Measurements from ENCODE around the gene NFAM1.

Gene NFAM1

GRCh38 chr22:42356533-42356932 is 75.7 kb downstream of the NFAM1 start:
- DNase-seq = no peak

DNA sequence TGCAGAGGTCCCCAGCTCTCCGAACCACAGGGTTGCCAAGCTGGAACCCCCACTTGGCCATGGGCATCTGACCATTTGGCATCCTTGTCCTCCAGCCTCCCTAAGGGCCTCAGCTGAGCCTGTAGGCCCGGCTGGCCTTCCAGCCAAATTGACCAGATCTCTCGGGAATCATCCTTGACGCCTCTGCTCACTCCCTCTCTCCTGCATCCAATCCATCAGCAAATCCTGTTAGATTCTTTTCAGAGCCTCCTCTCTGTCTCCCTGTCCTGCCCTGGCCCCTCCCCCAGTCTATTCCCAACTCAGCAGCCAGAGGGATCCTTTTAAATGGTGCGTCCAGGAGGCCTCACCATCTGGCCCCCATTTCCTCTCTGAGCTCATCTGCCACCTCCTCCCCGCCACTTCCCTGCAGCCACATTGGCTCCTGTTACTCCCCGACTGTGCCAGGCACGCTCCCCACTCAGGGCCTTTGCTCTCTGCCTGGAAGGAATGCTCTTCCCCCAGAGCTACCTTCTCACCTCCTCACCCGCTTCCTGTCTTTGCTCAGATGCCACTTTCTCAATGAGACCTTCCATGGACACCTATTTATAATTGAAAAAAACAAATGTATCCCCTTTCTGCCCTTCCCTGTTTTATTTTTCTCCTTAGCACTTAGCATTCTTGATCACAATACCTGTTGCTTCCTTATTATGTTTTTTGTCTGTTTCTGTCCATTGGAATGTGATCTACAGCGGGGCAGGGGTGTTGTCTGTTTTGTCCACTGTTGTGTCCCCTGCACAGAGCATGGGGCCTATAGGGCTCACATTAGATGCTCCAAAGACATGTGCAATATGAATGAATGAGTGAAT is 78.1 kb downstream of the NFAM1 start:
- no peak for DNase-seq

- no peak for DNase-seq
These were observed 81.8 kb downstream of the NFAM1 start for GRCh38 chr22:42350373-42350772.

GRCh38 chr22:42347281-42347824 is 84.8 kb downstream of the NFAM1 start:
- DNase-seq = no peak

- no peak for DNase-seq
These were observed 85.5 kb downstream of the NFAM1 start for GRCh38 chr22:42346722-42347121.

DNA sequence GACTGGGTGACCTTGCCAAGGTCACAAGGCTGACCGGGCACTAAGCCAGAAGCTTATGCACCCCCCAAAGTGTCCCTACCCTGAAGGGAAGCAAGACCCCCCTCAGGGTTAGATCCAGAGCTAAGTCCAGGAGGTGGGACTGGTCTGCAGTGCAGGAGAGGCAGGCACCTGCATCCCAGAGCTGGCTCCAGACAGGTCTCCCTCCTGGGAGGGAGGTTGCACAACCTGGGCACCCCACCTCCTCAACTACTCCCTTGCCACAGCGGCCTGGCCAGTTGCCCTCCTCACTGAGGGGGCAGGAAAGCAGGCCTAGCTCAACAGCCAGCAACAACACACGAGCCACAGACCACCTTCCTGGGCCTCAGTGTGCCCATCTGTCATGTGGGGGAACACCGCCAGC is 86.7 kb downstream of the NFAM1 start:
- DNase-seq = no peak

DNA sequence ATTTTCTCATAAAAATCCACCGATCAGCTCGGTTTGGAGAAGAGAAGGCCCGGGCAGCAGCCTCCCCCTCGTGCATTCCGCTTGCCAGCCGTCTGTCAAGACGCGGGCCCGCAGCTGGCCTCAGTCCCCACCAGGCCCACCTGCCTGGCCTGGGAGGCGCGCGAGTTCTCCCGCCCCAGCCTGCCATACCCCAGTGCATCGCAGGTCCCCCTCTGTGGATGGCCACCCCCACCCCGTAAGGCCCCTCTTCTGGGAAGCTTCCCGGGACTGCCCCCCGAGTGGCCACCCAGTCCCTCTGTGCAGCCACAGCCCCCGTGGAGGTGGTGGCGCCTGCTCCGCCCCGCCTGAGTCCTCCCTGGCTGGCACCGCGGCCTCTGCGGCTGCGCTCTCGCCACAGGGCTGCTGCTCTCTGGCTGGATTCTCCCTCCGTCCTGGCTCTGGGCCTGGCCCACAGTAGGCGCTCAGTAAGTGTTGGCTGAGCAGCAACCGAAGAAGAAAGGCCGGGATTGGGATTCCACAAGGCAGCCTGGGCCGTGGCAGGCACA is 87.8 kb downstream of the NFAM1 start:
- DNase-seq = no peak

GRCh38 chr22:42343531-42344081 is 88.6 kb downstream of the NFAM1 start:
- no peak for DNase-seq

GRCh38 chr22:42343121-42343454 is 89.1 kb downstream of the NFAM1 start:
- no peak for DNase-seq

DNA sequence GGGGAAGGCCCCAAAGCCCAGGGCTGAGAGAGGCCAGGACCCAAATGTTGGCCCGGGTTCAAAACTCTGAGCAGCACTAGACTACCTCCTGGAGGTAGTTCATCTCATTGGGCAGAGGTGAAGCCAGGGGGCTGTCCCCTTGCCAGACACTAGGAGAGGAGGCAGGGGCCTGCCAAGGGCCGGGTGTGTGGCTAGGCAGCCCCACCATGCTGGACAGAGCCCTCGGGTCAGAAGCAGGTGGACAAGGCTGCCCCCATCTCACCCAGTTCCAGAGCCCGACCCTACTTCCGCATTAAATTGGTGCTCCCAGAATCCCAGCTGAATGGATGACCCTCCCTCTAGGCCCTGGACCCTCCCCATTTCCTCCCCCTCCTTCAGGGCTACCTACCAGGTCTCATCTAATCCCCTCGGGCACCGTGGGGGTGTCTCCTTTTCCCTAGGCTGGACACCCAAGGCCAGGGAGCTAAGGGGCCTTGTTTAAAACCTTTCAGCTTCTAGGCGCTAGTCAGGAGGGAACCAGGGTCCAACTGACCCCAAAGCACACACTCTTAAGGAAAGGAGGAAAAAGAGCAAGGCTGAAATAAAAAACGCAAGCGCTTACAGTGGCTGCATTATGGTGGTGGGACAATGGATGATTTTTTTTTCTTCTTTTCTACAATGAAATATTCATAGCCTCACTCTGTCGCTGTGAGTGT is 89.6 kb downstream of the NFAM1 start:
- DNase-seq = no peak

- DNase-seq = no peak
These were observed 90.4 kb downstream of the NFAM1 start for GRCh38 chr22:42341779-42342178.

GRCh38 chr22:42340829-42341383 is 91.3 kb downstream of the NFAM1 start:
- DNase-seq = no peak

GRCh38 chr22:42340150-42340549 is 92.1 kb downstream of the NFAM1 start:
- no peak for DNase-seq

- no peak for DNase-seq
These were observed 93.7 kb downstream of the NFAM1 start for GRCh38 chr22:42338479-42338878.

GRCh38 chr22:42337356-42337755 is 94.8 kb downstream of the NFAM1 start:
- no peak for DNase-seq

DNA sequence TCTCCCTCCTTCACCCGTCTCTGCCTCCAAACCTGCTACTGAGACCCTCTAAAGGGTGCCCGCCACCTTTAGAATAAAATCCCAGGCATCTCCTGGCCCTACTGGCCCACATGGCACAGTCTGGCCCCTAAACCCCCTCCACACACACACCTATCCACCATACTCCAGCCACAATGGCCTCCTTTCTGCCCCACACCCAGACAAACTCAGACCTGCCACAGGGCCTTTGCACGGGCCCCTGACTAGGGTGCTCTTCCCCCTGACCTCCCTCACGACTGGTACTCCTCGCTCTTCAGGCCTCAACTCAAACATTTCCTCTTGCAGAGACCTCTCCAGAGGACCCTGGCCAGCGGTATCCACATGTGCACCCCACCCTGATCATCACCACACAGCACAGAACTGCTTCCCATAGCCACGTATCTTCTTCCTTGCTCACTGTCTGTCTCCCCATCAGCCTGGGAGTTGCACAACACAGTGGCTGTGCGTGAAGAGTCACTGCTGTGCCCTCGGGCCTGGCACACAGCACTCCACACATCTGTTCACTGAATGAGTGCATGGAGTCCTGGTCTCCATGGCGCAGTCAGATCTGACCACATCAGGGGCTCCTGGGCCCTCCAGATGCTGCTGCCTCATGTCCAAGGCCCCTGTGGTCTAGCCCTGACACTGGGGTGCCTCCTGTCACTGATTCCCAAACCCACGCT is 95.5 kb downstream of the NFAM1 start:
- DNase-seq = no peak

- DNase-seq = no peak
These were observed 96.3 kb downstream of the NFAM1 start for GRCh38 chr22:42335839-42336378.

DNA sequence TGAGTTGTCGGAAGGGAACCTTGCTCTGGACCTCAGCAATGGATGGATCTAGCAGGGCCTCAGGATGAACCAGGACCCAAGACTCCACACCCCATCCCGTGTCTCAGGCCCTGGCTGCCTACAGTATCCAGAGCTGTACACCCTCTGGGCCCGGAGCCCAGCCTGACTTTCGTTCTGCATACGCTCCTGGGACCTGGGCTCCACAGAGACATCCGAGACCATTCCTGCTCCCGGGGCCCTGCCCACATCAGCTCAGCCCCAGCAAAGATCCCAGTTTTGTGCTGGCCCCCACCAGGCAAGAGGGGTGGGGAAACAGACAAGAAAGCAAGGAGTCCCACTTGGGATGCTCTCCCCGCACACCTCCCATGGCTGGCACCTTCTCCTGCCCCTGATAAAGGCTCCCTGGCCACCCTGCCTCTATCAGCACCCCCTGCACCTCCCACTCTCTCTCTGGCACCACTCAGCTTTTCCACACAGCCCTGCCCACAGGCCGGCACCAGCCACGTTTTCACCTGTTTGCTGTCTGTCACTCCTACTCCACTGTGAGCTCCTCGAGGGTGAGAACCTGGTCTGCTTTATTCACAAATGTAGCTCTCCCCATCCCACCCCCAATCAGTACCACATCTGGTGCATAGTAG is 97.2 kb downstream of the NFAM1 start:
- no peak for DNase-seq

DNA sequence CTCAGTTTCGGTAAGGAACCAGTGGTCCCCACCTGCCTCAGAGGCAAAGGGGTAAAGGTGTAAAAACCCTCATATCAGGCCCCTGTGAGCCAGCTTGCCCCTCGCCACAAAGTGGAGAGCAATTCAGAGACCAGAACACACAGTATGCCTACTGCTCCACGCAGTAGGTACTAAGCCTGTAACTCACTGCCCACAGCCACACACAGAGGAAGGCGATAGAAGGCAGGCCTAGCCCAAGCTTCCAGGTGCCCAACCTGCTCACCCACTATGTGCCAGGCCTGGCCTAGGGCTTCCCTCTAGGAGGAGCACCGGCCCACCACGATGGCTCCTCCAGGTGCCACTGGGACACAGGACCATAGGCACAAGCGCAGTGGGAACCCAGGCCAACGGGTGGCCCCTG is 98.7 kb downstream of the NFAM1 start:
- DNase-seq = no peak

DNA sequence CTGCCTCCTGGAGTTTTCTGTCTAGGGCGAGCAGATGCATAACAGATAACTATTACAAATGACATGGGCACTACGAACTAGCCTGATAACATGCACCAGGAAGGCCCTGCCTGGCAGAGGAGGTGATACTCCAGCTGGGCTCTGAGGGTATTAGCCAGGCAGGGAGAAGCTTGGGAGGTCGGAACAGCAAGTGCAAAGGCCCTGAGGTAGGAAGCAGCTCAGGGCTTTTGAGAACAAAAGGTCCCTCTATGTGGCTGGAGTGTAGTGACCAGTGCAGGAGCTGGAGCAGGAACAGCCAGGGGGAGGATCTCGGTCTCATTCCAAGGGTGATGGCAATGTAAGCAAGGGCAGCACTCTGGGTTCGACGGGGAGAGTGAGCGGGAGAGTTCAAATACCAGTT is 100.1 kb downstream of the NFAM1 start:
- DNase-seq = no peak

DNA sequence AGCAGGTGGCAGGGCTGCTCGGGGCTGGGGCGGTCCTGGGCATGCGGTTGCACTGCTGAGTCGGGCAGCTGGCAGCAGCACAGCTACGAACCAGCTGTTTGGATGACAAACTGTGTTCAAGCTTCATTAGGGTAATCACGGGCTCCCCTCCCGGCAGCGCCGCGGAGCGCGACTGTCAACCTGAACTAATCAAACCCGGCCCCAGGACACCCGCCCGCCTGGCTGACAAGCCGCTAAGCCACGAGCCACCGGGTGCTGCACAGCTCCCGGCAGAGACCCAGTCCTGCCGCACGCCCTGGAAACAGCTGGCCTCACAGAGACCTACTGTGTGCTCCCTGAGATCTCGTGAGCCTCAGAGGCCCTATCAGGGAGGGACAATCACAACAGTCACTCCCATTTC is 101.2 kb downstream of the NFAM1 start:
- DNase-seq = no peak
